Fibroblast of skin of abdomen (primary cell): ENCODE measurements around the gene NR6A1.

ENCODE experiments used
- DNase-seq: peaks from one replicate; pipeline ENCODE4 v3.0.0-alpha.2; 2013

Gene NR6A1

DNA sequence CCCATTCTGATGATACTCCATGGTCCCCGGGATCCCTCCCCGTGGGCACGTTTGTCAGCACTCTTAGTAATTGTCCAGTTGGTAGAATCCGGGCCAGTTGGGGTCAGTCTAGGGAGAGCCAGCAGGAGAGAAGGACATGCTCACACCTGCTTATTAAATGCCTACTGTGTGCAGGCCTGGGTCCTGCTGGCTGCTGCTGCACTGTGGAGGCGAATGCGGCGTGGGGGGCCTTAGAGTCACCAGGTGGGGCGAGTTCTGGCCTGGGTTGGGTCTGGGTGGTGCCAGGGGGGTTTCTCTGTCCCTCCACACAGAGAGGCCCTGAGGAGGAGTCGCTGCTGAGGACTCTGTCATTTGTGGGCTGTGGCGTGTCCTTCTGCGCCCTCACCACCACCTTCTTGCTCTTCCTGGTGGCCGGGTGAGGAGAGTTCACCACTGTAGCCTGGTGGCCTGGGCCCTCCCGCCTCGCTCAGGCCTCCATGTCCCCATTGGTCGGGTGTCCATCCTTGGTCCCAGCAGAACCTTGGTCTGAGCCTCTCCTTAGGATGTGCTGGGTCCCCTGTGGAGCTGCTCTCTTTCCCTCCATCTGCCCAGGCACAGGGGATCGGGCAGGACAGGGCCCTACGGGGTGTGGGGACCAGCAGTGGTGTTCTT is 303.6 kb downstream of the NR6A1 start:
- no peak for DNase-seq
